Measurements from ENCODE around the gene FHOD1.

Gene FHOD1

GRCh38 chr16:67283826-67284555 lies 36.7 kb upstream of the FHOD1 start:
- ATAC-seq (ENCODE audit: low read depth) (no peak), DNase-seq (ENCODE audit: low spot score) (no peak)
- Histone ChIP-seq H3K9me3 (ENCODE audit: severe bottlenecking) (no peaks in the 10 kb centered on the region), H3K4me1 (ENCODE audit: insufficient read depth, poor library complexity, severe bottlenecking) (peaks cover 5% of the 10 kb centered on the region), H3K27me3 (ENCODE audit: insufficient read depth, poor library complexity, severe bottlenecking) (no peaks in the 10 kb centered on the region), H3K36me3 (ENCODE audit: low read depth) (peaks cover 55% of the 10 kb centered on the region), H3K27ac (ENCODE audit: poor library complexity, severe bottlenecking) (no peak overlapping the region), H3K4me3 (ENCODE audit: severe bottlenecking) (no peak overlapping the region)
- TF ChIP-seq CTCF (IDR thresholded peaks at IDR 0.05; ENCODE audit: poor library complexity, severe bottlenecking): no peak

GRCh38 chr16:67283039-67283825 lies 36.0 kb upstream of the FHOD1 start:
- H3K4me3 ChIP-seq (ENCODE audit: severe bottlenecking): no peak overlapping the region
- H3K9me3 ChIP-seq (ENCODE audit: severe bottlenecking): no peaks in the 10 kb centered on the region
- H3K36me3 ChIP-seq (ENCODE audit: low read depth): peaks cover 55% of the 10 kb centered on the region
- ATAC-seq (ENCODE audit: low read depth): no peak
- no peak overlapping the region for H3K27ac ChIP-seq (ENCODE audit: poor library complexity, severe bottlenecking)
- no peak for DNase-seq (ENCODE audit: low spot score)
- H3K4me1 ChIP-seq (ENCODE audit: insufficient read depth, poor library complexity, severe bottlenecking): peaks cover 6% of the 10 kb centered on the region
- TF ChIP-seq CTCF (IDR thresholded peaks at IDR 0.05; ENCODE audit: poor library complexity, severe bottlenecking): no peak
- no peaks in the 10 kb centered on the region for H3K27me3 ChIP-seq (ENCODE audit: insufficient read depth, poor library complexity, severe bottlenecking)

- DNase-seq (ENCODE audit: low spot score): no peak
- no peak for ATAC-seq (ENCODE audit: low read depth)
- Histone ChIP-seq H3K27ac (ENCODE audit: poor library complexity, severe bottlenecking) (no peak overlapping the region), H3K4me3 (ENCODE audit: severe bottlenecking) (no peak overlapping the region), H3K4me1 (ENCODE audit: insufficient read depth, poor library complexity, severe bottlenecking) (peaks cover 14% of the 10 kb centered on the region), H3K36me3 (ENCODE audit: low read depth) (peaks cover 50% of the 10 kb centered on the region), H3K27me3 (ENCODE audit: insufficient read depth, poor library complexity, severe bottlenecking) (no peaks in the 10 kb centered on the region), H3K9me3 (ENCODE audit: severe bottlenecking) (no peaks in the 10 kb centered on the region)
- TF ChIP-seq CTCF (IDR thresholded peaks at IDR 0.05; ENCODE audit: poor library complexity, severe bottlenecking): no peak
These were observed 35.1 kb upstream of the FHOD1 start for GRCh38 chr16:67282447-67282805.

GRCh38 chr16:67281536-67282446 lies 34.5 kb upstream of the FHOD1 start:
- ATAC-seq (ENCODE audit: low read depth): no peak

More at GRCh38 chr16:67281536-67282446, 34.5 kb upstream of the FHOD1 start:
- H3K27me3 ChIP-seq (ENCODE audit: insufficient read depth, poor library complexity, severe bottlenecking): no peaks in the 10 kb centered on the region
- no peak overlapping the region for H3K4me3 ChIP-seq (ENCODE audit: severe bottlenecking)
- peaks cover 47% of the 10 kb centered on the region for H3K36me3 ChIP-seq (ENCODE audit: low read depth)
- no peak for DNase-seq (ENCODE audit: low spot score)
- no peaks in the 10 kb centered on the region for H3K9me3 ChIP-seq (ENCODE audit: severe bottlenecking)
- H3K4me1 ChIP-seq (ENCODE audit: insufficient read depth, poor library complexity, severe bottlenecking): peaks cover 19% of the 10 kb centered on the region
- TF ChIP-seq CTCF (IDR thresholded peaks at IDR 0.05; ENCODE audit: poor library complexity, severe bottlenecking): no peak
- no peak overlapping the region for H3K27ac ChIP-seq (ENCODE audit: poor library complexity, severe bottlenecking)
